Caki2 (cell line): ENCODE data around the gene KDM5C. TPM values are rescaled to one million over a fixed set of nuclear protein-coding genes. Genes with fewer than 3 reads are reported as not detected.

Source experiments
- DNase-seq: peaks from one replicate; pipeline ENCODE4 v3.0.0-alpha.2; 2015; ENCODE audit warnings: low read depth
- in situ Hi-C: cut with HindIII; loops from 2 replicates; pipeline ENCODE4 v1.10.0; 2016; ENCODE audit warnings: low sequenced_read_pairs, low pct_unique_long_range_greater_than_20kb, mixed read lengths
- total RNA-seq: library from RNA; depleted of rRNA; stranded (reverse); fragments of >200 nt; shearing (Covaris generic); gene quantifications from 2 replicates; pipeline ENCODE4 v1.2.3, GENCODE V29; 2014; ENCODE audit warnings: low replicate concordance; rRNA removed

KDM5C gene
- total RNA-seq, 1 experiment from 2014 or later, result 64.8 TPM

DNA sequence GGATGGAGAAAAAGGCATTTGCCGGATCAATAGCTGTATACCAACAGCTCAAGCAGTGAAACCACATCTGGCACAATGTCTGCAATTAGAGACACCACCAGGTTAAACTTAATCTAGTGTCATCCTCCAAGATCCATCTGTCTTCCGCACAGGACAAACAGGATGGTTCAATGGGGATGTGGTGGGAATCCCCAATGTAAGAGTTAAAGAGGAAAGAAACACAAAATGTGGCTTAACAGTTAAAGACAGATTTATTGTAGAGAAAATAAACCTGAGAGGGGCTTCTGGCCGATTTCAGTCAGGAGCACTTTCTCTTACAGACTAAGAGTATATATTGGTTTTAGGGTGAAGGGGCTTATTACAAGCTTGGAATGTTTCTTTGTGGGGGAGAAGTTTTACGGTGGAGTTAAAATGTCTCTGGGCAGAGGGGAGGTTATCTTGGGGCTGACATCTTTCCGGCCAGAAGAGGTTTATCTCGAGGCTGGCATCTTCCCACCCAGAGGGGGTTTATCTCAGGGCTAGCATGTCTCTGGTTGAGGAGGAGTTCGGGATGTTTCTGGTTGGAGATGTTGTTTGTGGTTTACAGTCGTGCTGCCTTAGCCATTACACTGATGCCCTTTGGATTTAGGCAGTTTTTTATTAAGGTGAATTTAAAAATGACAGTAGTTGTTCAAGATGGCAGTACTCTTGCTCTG lies 69.3 kb downstream of the KDM5C start:
- no peak for DNase-seq
- in situ Hi-C loops, result no loop called here

DNA sequence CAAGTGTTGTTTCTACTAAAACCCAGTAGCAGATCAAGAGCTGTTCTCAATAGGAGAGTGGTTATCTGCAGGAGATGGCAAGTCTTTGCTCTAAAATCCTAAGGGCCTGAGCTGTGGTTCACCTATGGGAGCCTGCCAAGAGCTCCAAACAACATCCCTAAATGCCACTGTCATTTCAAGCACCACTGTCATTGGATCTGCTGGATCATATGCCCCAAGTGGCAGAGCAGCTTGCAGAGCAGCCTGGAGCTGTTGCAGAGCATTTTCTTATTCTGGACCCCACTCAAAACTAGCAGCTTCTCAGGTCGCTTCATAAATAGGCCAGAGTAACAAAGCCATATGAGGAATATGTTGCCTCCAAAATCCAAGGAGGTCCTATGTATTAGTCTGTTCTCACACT lies 71.4 kb downstream of the KDM5C start:
- in situ Hi-C loops, result no loop called here
- no peak for DNase-seq

Other genes starting within 250 kb of the KDM5C start
- not detected in 2 replicates for gene GPR173, start 176.4 kb downstream of the KDM5C start, total RNA-seq
- gene TSPYL2, start 142.8 kb downstream of the KDM5C start, total RNA-seq, result 3.0 and 10.2 TPM in 2 replicates
- 2.1 and 4.5 TPM in 2 replicates for gene KANTR, start 131.1 kb downstream of the KDM5C start, total RNA-seq
- gene IQSEC2, start 56.4 kb upstream of the KDM5C start, total RNA-seq, result 7.1 and 9.9 TPM in 2 replicates
- gene SMC1A, start 197.4 kb upstream of the KDM5C start, total RNA-seq, result 6.2 and 11.7 TPM in 2 replicates
- 0.84 and 1.1 TPM in 2 replicates for gene RIBC1, start 197.7 kb upstream of the KDM5C start, total RNA-seq
- 133 and 141 TPM in 2 replicates for gene HSD17B10, start 209.2 kb upstream of the KDM5C start, total RNA-seq